HCT116 (cell line): ENCODE results near the gene FAM118B.

Experiments
- EZH2 ChIP-seq: fragments of 200-600 bp; sonication (generic); IDR thresholded peaks from 2 replicates; pipeline ENCODE4 v1.6.1; 2017; ENCODE audit warnings: antibody characterized with exemption, mixed run types
- TCF7L2 ChIP-seq: IDR thresholded peaks from 2 replicates; pipeline ENCODE4 v1.7.0; 2011; ENCODE audit warnings: borderline replicate concordance, inconsistent platforms; ENCODE audit not compliant: insufficient read depth, insufficient read length; ENCODE audit errors: extremely low read depth
- ZNF274 ChIP-seq: fragments of 200-500 bp; sonication (Bioruptor generic); IDR thresholded peaks from 2 replicates; pipeline ENCODE4 v1.6.1; 2014; ENCODE audit warnings: mild to moderate bottlenecking, low read depth, low read length, inconsistent platforms
- TF ChIP-seq, protein P1 (sequence below), 3 experiments: fragments of 200-600 bp in 1 of 3; sonication (generic) in 1 of 3; IDR thresholded peaks in 2 of 3; conservative IDR thresholded peaks in 1 of 3; 2 replicates each; pipeline ENCODE4 v1.5.1; 2012 to 2017; ENCODE audit warnings: low read depth in 2 of 3, low read length in 2 of 3, antibody characterized with exemption in 1 of 3, borderline replicate concordance in 1 of 3, control low read depth in 1 of 3, mild to moderate bottlenecking in 1 of 3, mixed read lengths in 1 of 3, mixed run types in 1 of 3, moderate library complexity in 1 of 3; ENCODE audit not compliant: insufficient read depth in 1 of 3
- TF ChIP-seq, protein P2 (sequence below): IDR thresholded peaks from 2 replicates; pipeline ENCODE4 v1.6.1; 2011; ENCODE audit warnings: mild to moderate bottlenecking, low read length, moderate library complexity; ENCODE audit not compliant: insufficient replicate concordance; ENCODE audit errors: extremely low read depth
- TF ChIP-seq, protein P3 (sequence below): IDR thresholded peaks from 2 replicates; pipeline ENCODE4 v1.6.1; 2012

DNA sequence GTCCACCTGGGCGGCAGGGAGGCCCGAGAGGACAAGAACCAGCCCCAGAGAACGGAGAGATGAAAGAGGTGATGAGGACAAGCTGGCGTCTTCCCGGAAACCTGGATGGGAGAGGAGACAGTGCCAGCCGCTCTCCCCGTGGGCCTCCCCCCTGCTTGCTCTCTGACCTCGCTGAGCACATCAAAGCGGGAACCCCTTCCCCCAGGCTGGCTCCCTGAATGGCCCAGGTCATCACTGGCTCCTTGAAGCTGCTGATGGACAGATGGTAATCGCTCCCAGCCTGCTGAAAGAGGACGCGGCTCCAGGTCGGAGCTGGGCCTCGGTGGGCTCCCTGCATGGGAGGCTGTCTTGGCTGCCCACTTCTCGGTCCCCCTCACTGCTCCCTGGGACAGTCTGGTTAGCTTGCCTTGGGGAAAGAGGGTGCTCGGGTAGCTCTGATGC lies 18.5 kb upstream of the FAM118B start:
- TF ChIP-seq, protein P1, sequence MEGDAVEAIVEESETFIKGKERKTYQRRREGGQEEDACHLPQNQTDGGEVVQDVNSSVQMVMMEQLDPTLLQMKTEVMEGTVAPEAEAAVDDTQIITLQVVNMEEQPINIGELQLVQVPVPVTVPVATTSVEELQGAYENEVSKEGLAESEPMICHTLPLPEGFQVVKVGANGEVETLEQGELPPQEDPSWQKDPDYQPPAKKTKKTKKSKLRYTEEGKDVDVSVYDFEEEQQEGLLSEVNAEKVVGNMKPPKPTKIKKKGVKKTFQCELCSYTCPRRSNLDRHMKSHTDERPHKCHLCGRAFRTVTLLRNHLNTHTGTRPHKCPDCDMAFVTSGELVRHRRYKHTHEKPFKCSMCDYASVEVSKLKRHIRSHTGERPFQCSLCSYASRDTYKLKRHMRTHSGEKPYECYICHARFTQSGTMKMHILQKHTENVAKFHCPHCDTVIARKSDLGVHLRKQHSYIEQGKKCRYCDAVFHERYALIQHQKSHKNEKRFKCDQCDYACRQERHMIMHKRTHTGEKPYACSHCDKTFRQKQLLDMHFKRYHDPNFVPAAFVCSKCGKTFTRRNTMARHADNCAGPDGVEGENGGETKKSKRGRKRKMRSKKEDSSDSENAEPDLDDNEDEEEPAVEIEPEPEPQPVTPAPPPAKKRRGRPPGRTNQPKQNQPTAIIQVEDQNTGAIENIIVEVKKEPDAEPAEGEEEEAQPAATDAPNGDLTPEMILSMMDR (IDR thresholded peaks at IDR 0.05 in 2 of 3, conservative IDR thresholded peaks at IDR 0.05 in 1 of 3; ENCODE audit: borderline replicate concordance in 1 of 3, insufficient read depth in 1 of 3, low read depth in 2 of 3, low read length in 2 of 3), result no peak
- TF ChIP-seq, protein P2, sequence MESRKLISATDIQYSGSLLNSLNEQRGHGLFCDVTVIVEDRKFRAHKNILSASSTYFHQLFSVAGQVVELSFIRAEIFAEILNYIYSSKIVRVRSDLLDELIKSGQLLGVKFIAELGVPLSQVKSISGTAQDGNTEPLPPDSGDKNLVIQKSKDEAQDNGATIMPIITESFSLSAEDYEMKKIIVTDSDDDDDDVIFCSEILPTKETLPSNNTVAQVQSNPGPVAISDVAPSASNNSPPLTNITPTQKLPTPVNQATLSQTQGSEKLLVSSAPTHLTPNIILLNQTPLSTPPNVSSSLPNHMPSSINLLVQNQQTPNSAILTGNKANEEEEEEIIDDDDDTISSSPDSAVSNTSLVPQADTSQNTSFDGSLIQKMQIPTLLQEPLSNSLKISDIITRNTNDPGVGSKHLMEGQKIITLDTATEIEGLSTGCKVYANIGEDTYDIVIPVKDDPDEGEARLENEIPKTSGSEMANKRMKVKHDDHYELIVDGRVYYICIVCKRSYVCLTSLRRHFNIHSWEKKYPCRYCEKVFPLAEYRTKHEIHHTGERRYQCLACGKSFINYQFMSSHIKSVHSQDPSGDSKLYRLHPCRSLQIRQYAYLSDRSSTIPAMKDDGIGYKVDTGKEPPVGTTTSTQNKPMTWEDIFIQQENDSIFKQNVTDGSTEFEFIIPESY, result no peak
- TF ChIP-seq TCF7L2 (no peak), EZH2 (no peak), ZNF274 (no peak)
- TF ChIP-seq, protein P3, sequence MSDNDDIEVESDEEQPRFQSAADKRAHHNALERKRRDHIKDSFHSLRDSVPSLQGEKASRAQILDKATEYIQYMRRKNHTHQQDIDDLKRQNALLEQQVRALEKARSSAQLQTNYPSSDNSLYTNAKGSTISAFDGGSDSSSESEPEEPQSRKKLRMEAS, result no peak
